BLaER1 treated with 17β-estradiol and CSF1 and Interleukin-3, amounts not matched to agents 10 nM and 100 nM (cell line): Measurements from ENCODE around the gene PCID2.
A peak's percentile ranks its signal among the peaks of the same experiment; 100 is the strongest.

ENCODE experiments used
- H3K27ac ChIP-seq, 11 experiments: shearing (Covaris generic); formaldehyde crosslinking; 2 replicates each; pipeline ENCODE4 v1.8.1; 2022
- H3K27me3 ChIP-seq, 11 experiments: shearing (Covaris generic); formaldehyde crosslinking; 2 replicates each; pipeline ENCODE4 v1.8.1; 2022
- H3K36me3 ChIP-seq, 11 experiments: shearing (Covaris generic); formaldehyde crosslinking; 2 replicates each; pipeline ENCODE4 v1.8.1; 2022
- H3K4me1 ChIP-seq, 10 experiments: shearing (Covaris generic); formaldehyde crosslinking; 2 replicates each; pipeline ENCODE4 v1.8.1; 2022
- H3K4me2 ChIP-seq, 11 experiments: shearing (Covaris generic); formaldehyde crosslinking; 2 replicates each; pipeline ENCODE4 v1.8.1; 2022
- H3K4me3 ChIP-seq, 10 experiments: shearing (Covaris generic); formaldehyde crosslinking; 2 replicates each; pipeline ENCODE4 v1.8.1; 2022
- H3K9ac ChIP-seq, 11 experiments: shearing (Covaris generic); formaldehyde crosslinking; 2 replicates each; pipeline ENCODE4 v1.8.1; 2022
- H3K9me3 ChIP-seq, 11 experiments: shearing (Covaris generic); formaldehyde crosslinking; replicated peaks in 1 of 11; 2 replicates each; pipeline ENCODE4 v1.8.1; 2022
- H4K20me1 ChIP-seq, 11 experiments: shearing (Covaris generic); formaldehyde crosslinking; 2 replicates each; pipeline ENCODE4 v1.8.1; 2022
- Cebpa-rat ChIP-seq, 11 experiments: shearing (Covaris generic); IDR thresholded peaks; 2 replicates each; pipeline ENCODE4 v1.8.1; 2022

PCID2 gene

GRCh38 chr13:113170511-113170910 is 38.0 kb downstream of the PCID2 start:
- Histone ChIP-seq H3K27ac (peak overlapping the region in 3 of 11 experiments; percentile 30 to 58 (median 47); a peak in 3 of 22 replicates), H3K4me1 (peaks cover 13 to 71% (median 23%) of the 10 kb centered on the region in 10 experiments), H3K9me3 (peaks cover 0 to 8% (median under 1%) of the 10 kb centered on the region in 11 experiments; a peak in 9 of 22 replicates), H3K27me3 (peaks cover 0 to 12% (median 8%) of the 10 kb centered on the region in 11 experiments; a peak in 12 of 22 replicates), H3K4me3 (no peak overlapping the region), H3K4me2 (peak overlapping the region in 9 of 11 experiments; percentile 39 to 73 (median 49); a peak in 15 of 22 replicates), H3K9ac (no peak overlapping the region; a peak in 2 of 22 replicates), H4K20me1 (peaks cover 0 to 18% (median 0%) of the 10 kb centered on the region in 11 experiments; a peak in 2 of 22 replicates), H3K36me3 (peaks cover 5 to 63% (median 42%) of the 10 kb centered on the region in 11 experiments; a peak in 21 of 22 replicates)
- no peak for TF ChIP-seq Cebpa-rat (IDR thresholded peaks at IDR 0.05)

- peaks cover 5 to 53% (median 33%) of the 10 kb centered on the region in 11 experiments; a peak in 21 of 22 replicates for H3K36me3 ChIP-seq
- H3K9ac ChIP-seq = no peak overlapping the region
- peaks cover 0 to 7% (median 0%) of the 10 kb centered on the region in 11 experiments; a peak in 6 of 22 replicates for H3K9me3 ChIP-seq
- H3K4me2 ChIP-seq = no peak overlapping the region
- peaks cover 0 to 18% (median 0%) of the 10 kb centered on the region in 11 experiments; a peak in 4 of 22 replicates for H4K20me1 ChIP-seq
- TF ChIP-seq Cebpa-rat (IDR thresholded peaks at IDR 0.05) = no peak
- no peak overlapping the region for H3K27ac ChIP-seq
- H3K27me3 ChIP-seq = peaks cover 8 to 22% (median 18%) of the 10 kb centered on the region in 11 experiments; a peak in 21 of 22 replicates
- no peak overlapping the region for H3K4me3 ChIP-seq
- H3K4me1 ChIP-seq = peaks cover 14 to 67% (median 24%) of the 10 kb centered on the region in 10 experiments
These were observed 38.9 kb downstream of the PCID2 start for GRCh38 chr13:113169277-113170272.

GRCh38 chr13:113168211-113168610 is 40.3 kb downstream of the PCID2 start:
- H3K36me3 ChIP-seq = peaks cover 5 to 44% (median 27%) of the 10 kb centered on the region in 11 experiments; a peak in 21 of 22 replicates

GRCh38 chr13:113167575-113167974 is 40.9 kb downstream of the PCID2 start:
- Histone ChIP-seq H3K36me3 (peaks cover 2 to 38% (median 21%) of the 10 kb centered on the region in 11 experiments; a peak in 21 of 22 replicates), H4K20me1 (peaks cover 0 to 25% (median 3%) of the 10 kb centered on the region in 11 experiments; a peak in 6 of 22 replicates), H3K4me2 (no peak overlapping the region), H3K27ac (no peak overlapping the region), H3K9ac (no peak overlapping the region), H3K4me3 (no peak overlapping the region), H3K4me1 (peaks cover 19 to 54% (median 30%) of the 10 kb centered on the region in 10 experiments), H3K9me3 (peaks cover 0 to 7% (median 0%) of the 10 kb centered on the region in 11 experiments; a peak in 6 of 22 replicates), H3K27me3 (peaks cover 28 to 42% (median 38%) of the 10 kb centered on the region in 11 experiments)
- no peak for TF ChIP-seq Cebpa-rat (IDR thresholded peaks at IDR 0.05)

More at GRCh38 chr13:113168211-113168610, 40.3 kb downstream of the PCID2 start:
- TF ChIP-seq Cebpa-rat (IDR thresholded peaks at IDR 0.05) = no peak
- Histone ChIP-seq H3K9me3 (peaks cover 0 to 7% (median 0%) of the 10 kb centered on the region in 11 experiments; a peak in 6 of 22 replicates), H3K4me1 (peaks cover 19 to 61% (median 29%) of the 10 kb centered on the region in 10 experiments), H3K27me3 (peaks cover 22 to 35% (median 31%) of the 10 kb centered on the region in 11 experiments), H4K20me1 (peaks cover 0 to 24% (median 3%) of the 10 kb centered on the region in 11 experiments; a peak in 6 of 22 replicates), H3K9ac (no peak overlapping the region), H3K4me2 (no peak overlapping the region), H3K4me3 (no peak overlapping the region), H3K27ac (no peak overlapping the region)

- H3K9ac ChIP-seq = no peak overlapping the region
- peaks cover 0 to 25% (median 3%) of the 10 kb centered on the region in 11 experiments; a peak in 6 of 22 replicates for H4K20me1 ChIP-seq
- H3K4me3 ChIP-seq = no peak overlapping the region
- H3K27me3 ChIP-seq = peaks cover 29 to 43% (median 39%) of the 10 kb centered on the region in 11 experiments
- H3K4me2 ChIP-seq = peak overlapping the region in 3 of 11 experiments; percentile 19 to 26 (median 21); a peak in 3 of 22 replicates
- peaks cover 19 to 50% (median 27%) of the 10 kb centered on the region in 10 experiments for H3K4me1 ChIP-seq
- peaks cover 0 to 7% (median 0%) of the 10 kb centered on the region in 11 experiments; a peak in 6 of 22 replicates for H3K9me3 ChIP-seq
- H3K27ac ChIP-seq = no peak overlapping the region
- TF ChIP-seq Cebpa-rat (IDR thresholded peaks at IDR 0.05) = no peak
- peaks cover 0 to 34% (median 16%) of the 10 kb centered on the region in 11 experiments; a peak in 21 of 22 replicates for H3K36me3 ChIP-seq
These were observed 41.3 kb downstream of the PCID2 start for GRCh38 chr13:113167155-113167554.

GRCh38 chr13:113166681-113167080 is 41.8 kb downstream of the PCID2 start:
- H3K9ac ChIP-seq = no peak overlapping the region
- peaks cover 0 to 29% (median 12%) of the 10 kb centered on the region in 11 experiments; a peak in 20 of 22 replicates for H3K36me3 ChIP-seq
- no peak for TF ChIP-seq Cebpa-rat (IDR thresholded peaks at IDR 0.05)
- H3K9me3 ChIP-seq = peaks cover 0 to 7% (median 0%) of the 10 kb centered on the region in 11 experiments; a peak in 6 of 22 replicates
- H3K4me1 ChIP-seq = peaks cover 15 to 45% (median 22%) of the 10 kb centered on the region in 10 experiments
- H3K27me3 ChIP-seq = peaks cover 33 to 48% (median 43%) of the 10 kb centered on the region in 11 experiments
- no peak overlapping the region for H3K27ac ChIP-seq
- no peak overlapping the region for H3K4me3 ChIP-seq
- H4K20me1 ChIP-seq = peaks cover 0 to 24% (median 3%) of the 10 kb centered on the region in 11 experiments; a peak in 6 of 22 replicates
- peak overlapping the region in 2 of 11 experiments; percentile 19 to 26; a peak in 2 of 22 replicates for H3K4me2 ChIP-seq

GRCh38 chr13:113166266-113166665 is 42.2 kb downstream of the PCID2 start:
- peaks cover 11 to 43% (median 19%) of the 10 kb centered on the region in 10 experiments for H3K4me1 ChIP-seq
- no peak overlapping the region for H3K9ac ChIP-seq
- H3K27ac ChIP-seq = no peak overlapping the region
- peaks cover 0 to 7% (median 0%) of the 10 kb centered on the region in 11 experiments; a peak in 6 of 22 replicates for H3K9me3 ChIP-seq
- TF ChIP-seq Cebpa-rat (IDR thresholded peaks at IDR 0.05) = no peak
- no peak overlapping the region for H3K4me3 ChIP-seq
- H4K20me1 ChIP-seq = peaks cover 0 to 20% (median 3%) of the 10 kb centered on the region in 11 experiments; a peak in 7 of 22 replicates
- peaks cover 37 to 52% (median 47%) of the 10 kb centered on the region in 11 experiments for H3K27me3 ChIP-seq
- H3K36me3 ChIP-seq = peaks cover 0 to 25% (median 7%) of the 10 kb centered on the region in 11 experiments; a peak in 19 of 22 replicates
- H3K4me2 ChIP-seq = peak overlapping the region in 1 of 11 experiments; percentile 26; a peak in 2 of 22 replicates

- H3K9ac ChIP-seq = no peak overlapping the region
- H3K4me3 ChIP-seq = no peak overlapping the region
- H3K27ac ChIP-seq = no peak overlapping the region
- peaks cover 50 to 67% (median 64%) of the 10 kb centered on the region in 11 experiments for H3K27me3 ChIP-seq
- TF ChIP-seq Cebpa-rat (IDR thresholded peaks at IDR 0.05) = no peak
- peak overlapping the region in 8 of 11 experiments; percentile 18 to 58 (median 24); a peak in 13 of 22 replicates for H3K4me2 ChIP-seq
- peaks cover 0 to 19% (median 3%) of the 10 kb centered on the region in 11 experiments; a peak in 8 of 22 replicates for H4K20me1 ChIP-seq
- H3K36me3 ChIP-seq = peaks cover 0 to 14% (median 1%) of the 10 kb centered on the region in 11 experiments; a peak in 10 of 22 replicates
- H3K9me3 ChIP-seq = peaks cover 0 to 7% (median 0%) of the 10 kb centered on the region in 11 experiments; a peak in 6 of 22 replicates
- H3K4me1 ChIP-seq = peaks cover 3 to 30% (median 15%) of the 10 kb centered on the region in 10 experiments; a peak in 11 of 20 replicates
These were observed 44.0 kb downstream of the PCID2 start for GRCh38 chr13:113164492-113164891.
